GM21576 (cell line): ENCODE measurements around the gene DECR2.
"Not testable (repeated sequence)": the region's sequence is repeated elsewhere in the genome, so short reads cannot be mapped to it uniquely, and the experiment has no call there.

ENCODE experiments used
- ATAC-seq: cut with Tn5 transposase; IDR thresholded peaks from one replicate; pipeline ENCODE4 v1.9.1; 2021; ENCODE audit warnings: mild to moderate bottlenecking, moderate library complexity; ENCODE audit not compliant: unreplicated experiment

DECR2 gene

DNA sequence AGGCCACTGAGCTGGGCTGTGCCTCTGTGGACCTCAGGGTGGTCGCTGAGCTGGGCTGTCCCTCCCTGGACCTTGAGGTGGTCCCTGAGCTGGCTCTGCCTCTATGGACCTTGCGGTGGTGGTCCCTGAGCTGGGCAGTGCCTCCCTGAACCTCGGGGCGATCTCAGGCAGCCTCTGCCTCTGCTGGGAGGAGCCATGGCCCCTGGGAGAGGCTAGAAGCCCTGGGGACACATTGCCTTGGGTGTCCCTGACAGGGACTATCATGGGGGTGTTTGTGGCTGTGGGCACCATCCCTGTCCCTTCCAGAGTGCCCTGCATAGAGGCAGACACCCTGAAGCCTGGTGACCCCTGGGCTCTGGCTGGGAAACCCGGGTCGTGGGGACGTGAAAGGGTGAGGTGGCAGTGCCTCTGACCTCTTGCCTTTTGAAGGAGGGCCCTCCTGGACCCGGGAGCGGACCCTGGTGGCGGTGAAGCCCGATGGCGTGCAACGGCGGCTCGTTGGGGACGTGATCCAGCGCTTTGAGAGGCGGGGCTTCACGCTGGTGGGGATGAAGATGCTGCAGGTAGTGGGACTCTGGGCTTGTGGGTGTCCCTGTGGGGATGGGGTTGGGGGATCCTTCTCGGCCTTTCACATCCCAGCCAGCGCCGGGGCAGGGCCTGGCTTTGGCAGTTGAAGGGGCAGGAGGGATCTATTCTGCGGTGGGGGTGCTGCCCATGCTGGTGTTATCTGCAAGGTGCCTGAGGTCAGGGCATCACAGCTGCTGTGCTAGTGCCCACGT is 2.9 kb upstream of the DECR2 start:
- ATAC-seq, result no peak

DNA sequence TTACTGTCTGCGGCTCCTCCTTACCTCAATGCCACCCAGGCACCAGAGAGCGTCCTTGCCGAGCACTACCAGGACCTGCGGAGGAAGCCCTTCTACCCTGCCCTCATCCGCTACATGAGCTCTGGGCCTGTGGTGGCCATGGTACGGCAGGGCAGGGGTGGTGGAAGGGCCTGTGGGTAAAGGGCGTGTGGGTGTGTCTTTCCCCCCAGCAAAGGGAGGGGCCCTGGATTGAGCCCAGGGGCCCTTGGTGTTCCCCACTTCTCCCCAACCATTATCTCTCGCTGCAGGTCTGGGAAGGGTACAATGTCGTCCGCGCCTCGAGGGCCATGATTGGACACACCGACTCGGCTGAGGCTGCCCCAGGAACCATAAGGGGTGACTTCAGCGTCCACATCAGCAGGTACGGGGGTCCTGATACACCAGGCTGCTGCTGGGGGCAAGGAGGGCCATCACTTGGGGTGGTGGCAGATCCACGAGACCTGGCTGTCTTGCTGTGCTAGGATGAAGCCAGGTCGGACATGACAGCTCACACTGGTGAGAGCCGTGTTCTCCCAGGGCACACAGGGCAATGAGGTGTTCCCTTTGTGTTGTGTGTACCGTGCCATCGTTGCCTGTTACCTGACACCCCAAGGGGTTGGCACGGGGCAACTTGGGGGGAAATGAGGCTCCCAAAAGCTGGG is 2.2 kb upstream of the DECR2 start:
- ATAC-seq, result no peak

DNA sequence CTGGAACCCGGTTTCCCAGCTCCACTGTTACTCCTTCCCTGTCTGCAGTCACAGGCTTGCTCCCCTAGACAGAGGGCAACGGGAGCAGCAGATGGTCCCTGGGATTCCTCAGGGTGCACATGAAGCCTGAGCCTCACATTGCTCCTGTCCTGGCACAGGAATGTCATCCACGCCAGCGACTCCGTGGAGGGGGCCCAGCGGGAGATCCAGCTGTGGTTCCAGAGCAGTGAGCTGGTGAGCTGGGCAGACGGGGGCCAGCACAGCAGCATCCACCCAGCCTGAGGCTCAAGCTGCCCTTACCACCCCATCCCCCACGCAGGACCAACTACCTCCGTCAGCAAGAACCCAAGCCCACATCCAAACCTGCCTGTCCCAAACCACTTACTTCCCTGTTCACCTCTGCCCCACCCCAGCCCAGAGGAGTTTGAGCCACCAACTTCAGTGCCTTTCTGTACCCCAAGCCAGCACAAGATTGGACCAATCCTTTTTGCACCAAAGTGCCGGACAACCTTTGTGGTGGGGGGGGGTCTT is 1.6 kb upstream of the DECR2 start:
- no peak for ATAC-seq

DNA sequence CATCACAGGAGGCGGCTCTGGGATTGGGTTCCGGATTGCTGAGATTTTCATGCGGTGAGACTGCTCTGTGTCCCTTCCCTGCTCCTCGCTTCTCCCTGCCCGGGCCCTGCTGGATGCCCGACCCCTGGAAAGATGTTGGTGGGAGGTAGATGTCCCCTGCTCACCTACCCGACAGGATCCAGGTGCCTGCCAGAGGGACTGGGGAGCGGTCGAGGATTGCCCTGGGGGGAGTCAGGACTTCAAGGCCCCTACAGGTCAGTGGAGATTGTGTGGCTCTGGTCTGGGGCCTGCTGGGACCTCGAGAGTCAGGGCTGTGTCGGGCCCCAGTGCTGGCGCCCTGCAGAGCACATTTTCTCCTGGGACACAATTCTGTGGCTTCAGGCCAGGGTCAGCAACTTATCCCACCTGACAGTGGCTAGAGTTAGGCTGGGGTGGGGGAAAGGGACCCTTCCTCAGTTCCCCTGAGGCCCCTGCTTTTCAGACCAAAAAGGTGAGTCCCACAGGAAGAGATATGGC is 3.3 kb downstream of the DECR2 start:
- ATAC-seq, result no peak

DNA sequence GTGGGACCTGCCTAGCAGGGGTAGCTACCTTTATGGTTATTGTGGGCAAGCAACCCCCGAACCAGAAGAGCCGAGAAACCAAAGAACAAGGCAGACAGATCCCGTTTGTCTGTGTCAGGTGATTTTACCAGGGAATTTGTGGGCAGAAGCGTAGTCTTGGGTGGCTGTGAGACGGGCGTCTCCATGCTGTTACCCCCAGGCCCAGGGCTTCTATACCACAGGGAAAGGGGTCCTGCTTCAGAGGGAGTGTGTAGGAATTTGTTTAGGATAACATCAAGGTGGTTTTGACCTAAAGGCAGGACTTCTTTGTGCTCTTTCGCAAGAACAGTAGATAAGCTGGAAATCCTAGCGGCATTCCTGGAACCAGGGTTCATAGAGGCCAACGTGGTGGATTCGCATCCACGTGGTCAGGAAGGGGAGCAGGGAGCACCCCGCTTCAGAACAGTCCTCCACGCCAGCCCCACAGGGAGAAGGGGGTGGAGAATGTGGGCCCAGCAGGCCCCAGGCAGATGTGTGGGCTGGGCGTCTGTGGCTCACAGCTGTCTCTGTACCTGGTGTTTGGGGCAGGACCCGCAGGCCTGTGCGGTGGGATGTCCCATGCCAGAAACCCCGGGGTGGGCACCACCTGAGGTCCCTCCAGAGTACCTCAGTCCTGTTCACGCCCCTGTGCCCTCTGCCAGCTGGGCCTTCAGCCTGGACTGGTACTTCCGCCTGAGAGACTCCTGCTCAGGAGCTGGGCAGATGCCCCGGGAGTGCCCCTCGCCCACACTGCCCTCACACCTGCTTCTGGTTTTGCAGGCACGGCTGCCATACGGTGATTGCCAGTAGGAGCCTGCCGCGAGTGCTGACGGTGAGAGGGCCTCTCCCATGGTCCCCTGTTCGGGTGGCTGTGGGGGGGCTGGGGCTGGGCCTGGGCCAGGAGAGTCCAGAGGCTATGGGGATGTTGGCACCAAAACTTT is 4.1 kb downstream of the DECR2 start:
- no peak for ATAC-seq

DNA sequence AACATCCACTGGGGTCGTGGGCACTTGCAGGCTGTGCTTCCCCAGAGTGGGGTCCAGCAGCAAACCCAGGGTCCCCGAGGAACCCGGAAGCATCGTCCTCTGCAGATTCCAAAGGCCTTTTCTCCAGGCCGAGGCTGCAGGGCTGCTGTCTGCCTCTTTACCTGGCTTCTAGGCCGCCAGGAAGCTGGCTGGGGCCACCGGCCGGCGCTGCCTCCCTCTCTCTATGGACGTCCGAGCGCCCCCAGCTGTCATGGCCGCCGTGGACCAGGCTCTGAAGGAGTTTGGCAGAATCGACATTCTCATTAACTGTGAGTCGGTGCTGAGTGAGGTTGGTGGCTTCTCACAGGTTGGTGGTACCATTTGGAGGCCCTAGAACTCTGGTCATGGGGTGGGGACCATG is 5.6 kb downstream of the DECR2 start:
- ATAC-seq, result no peak

DNA sequence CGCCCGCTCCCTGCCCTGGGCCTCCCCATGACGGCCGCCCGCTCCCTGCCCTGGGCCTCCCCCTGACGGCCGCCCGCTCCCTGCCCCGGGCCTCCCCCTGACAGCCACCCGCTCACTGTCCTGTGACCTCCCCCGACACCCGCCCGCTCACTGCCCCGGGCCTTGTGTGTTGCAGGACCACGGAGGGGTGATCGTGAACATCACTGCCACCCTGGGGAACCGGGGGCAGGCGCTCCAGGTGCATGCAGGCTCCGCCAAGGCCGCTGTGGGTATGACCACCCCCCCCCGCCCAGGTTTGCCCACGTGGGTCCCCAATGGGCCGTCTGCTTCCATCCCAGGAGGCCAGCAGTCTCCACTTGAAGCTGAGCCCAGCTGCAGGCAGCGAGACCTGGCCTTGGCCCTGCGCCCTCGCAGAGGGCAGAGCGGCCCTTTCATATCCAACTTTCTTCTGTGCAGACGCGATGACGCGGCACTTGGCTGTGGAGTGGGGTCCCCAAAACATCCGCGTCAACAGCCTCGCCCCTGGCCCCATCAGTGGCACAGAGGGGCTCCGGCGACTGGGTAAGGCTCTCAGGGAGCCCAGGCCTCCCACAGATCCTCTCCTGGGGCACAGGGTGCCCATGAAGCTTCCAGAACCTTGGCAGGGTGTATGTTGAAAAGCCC is 9.0 kb downstream of the DECR2 start:
- no peak for ATAC-seq

DNA sequence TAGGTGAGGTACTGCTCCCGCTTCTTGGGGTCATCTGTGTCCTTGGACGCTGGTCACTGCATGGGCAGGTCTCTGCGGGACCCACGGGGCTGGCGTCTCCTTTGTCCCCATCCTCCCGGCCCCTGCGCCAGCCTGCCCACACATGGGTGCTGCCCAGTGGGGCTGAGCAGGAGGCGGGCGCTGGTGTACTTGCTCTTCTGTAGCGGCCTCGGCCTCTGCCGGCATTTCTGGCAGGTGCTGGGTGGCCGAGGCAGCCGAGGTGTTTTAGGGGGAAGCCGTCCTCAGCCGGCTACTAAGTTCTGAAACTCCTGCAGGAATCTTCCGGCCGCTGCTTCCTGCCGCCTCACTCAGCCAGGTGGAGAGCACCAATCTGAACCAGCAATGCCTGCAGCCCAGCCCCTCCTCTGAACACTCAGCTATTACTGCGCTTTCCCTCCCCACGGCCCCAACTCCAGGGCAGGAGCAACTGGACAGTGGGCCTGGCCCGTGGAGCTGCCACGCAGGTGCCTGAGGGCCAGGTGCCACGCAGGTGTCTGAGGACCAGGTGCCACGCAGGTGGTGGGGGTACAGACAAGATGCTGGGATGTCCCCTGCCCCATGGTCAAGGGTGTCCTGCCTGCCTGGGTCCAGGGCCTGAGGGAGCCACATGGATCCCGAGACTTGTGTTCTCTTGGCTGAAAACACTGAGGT is 10.0 kb downstream of the DECR2 start:
- no peak for ATAC-seq

DNA sequence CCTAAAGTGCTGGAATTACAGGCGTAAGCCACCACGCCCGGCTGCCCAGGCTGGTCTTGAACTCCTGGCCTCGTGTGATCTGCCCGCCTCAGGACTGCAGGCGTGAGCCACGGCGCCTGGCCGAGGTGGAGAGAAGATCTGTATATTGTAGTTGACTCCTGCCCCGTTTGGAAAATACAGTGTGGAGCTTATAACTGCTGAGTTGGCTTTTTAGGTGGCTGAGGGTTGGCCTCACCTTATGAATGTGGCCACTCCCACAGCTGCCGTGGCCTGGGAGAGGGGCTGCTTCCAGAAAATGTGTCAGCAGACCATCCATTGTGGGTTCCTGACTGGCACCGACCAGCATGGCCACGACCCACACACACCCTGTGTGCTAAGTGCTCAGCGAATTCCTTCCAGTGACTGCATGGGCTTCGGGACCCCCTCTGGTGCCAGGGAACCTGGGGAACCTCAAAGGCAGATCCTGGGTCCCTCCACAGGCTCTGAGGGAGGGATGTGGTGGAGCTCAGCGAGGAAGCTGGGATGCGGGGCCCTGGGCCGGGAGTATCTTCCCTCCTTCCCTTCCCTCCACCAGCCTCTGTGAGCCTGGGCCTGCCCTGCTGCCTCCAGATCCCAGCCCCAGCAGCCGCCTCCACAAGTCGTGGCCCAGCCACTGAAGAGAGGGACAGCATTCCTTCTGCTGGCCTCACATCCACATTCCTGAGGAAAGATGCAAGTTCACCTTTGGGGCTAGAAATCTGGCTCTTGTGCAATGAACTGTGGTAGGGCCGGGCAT is 12.9 kb downstream of the DECR2 start:
- ATAC-seq, result no peak

DNA sequence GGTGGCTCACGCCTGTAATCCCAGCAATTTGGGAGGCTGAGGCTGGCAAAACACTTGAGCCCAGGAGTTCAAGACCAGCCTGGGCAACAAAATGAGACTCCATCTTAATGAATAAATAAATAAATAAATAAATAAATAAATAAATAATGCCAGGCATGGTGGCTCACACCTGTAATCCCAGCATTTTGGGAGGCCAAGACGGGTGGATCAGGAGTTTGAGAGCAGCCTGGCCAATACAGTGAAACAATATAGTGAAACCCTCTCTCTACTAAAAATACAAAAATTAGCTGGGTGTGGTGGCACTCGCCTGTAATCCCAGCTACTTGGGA is 13.4 kb downstream of the DECR2 start:
- not testable (repeated sequence) for ATAC-seq

DNA sequence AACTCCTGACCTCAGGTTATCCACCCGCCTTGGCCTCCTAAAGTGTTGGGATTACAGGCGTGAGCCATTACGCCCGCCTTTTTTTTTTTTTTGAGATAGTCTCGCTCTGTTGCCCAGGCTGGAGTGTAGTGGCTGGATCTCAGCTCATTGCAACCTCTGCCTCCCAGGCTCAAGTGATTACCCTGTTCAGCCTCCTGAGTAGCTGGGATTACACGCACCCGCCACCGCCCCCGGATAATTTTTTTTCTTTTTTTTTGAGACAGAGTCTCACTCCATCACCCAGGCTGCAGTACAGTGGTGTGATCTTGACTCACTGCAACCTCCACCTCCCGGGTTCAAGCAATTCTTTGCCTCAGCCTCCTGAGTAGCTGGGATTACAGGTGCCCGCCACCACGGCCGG is 20.5 kb downstream of the DECR2 start:
- not testable (repeated sequence) for ATAC-seq

DNA sequence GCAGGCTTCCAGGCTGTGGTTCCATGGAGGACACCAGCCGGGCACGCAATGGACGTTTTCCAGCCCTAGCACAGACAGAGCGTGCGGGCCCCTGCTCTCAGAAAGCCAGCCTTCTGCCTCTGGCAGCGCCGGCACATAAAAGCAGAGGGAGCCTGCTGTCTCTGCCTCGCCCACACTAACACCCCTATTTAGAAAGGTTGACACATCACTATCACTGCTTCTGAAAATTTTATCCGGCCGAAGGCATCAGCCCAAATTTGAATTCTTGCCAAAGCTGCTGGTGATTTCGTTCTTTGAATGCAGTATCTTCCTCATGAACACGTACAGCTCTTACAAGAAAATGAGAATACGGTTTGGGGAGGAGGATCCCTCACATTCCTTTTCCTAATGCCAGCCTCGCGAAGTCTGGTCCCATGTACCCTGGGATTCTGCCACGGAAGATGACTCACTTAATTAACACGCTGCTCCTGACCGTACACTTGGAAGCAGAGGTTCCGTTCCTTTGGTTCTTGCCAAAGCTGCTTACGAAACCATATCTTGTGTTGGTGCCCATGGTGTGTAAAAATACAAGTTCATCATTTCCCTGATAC is 22.4 kb downstream of the DECR2 start:
- ATAC-seq, result no peak

DNA sequence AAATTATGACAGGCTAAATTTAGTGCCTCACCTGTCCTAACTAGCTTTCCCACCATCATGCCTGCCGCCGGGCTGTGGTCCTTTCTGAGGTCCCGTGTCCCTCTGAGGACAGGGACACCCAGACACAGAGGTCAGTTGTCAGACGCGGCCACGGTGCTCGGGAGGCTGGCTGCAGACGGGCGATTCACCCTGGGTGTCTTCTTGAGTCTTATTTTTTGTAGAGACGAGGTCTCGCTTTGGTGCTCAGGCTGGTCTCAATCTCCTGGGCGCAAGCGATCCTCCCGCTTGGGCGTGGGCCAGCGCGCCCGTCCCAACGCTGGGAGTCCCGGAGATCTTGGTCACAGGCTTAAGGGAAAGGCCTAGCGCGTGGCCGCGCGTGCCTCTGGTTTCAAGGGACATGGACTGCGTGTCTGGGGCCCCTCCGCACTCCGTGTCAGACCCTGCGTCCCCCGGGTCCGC is 23.0 kb downstream of the DECR2 start:
- no peak for ATAC-seq

DNA sequence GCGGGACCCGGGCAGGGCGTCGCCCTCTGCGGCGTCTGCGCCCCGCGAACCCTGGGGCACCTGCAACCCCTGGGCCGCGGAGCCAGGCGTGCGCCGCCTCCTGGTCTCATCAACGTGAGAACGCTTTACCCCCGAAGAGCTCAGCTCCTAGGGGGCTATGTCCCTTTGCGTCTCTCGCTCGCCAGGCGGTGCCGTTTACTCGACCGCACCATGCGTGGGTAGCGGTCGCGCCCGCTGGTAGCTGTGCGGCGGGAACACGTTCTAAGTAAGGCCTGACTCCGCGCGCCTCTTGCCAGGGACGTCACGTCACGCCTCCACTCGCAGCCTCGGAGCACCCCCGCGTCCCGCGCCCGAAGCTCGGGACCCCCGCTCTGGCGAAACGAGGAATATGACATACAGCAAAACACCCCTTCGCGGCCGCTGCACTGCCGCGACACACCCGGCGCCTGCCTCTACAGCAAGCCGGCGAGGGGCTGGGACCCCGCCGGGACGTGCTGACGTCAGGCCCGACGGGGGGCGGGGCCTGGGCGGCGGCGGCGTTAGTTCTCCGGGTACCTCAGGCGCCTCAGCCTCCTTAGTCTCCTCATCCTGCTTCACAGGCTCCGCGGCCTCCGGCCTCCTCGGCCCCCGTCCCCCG is 23.5 kb downstream of the DECR2 start, which contains the start of gene RAB11FIP3:
RAB11FIP3 (plus strand) TSS at position 568 of the 637 bp plus-strand sequence. CDS start 358 bp downstream, outside the sequence.
- ATAC-seq, result peak; percentile 72

DNA sequence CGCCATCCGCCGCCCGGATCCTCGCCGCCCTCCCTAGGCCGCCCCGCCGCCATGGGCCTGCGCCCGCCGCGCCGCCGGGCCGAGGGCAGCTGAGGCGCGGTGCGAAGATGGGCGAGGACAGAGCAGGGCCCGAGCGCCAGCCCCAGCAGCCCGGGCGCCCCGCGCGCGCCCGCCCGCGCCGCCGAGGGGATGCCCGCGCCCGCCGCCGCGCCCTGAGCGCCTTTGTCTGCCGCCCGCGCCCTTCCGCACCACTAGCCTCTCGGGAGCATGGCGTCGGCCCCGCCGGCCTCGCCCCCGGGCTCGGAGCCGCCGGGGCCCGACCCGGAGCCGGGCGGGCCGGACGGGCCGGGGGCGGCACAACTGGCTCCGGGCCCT is 24.0 kb downstream of the DECR2 start:
- peak; percentile 36 for ATAC-seq

DNA sequence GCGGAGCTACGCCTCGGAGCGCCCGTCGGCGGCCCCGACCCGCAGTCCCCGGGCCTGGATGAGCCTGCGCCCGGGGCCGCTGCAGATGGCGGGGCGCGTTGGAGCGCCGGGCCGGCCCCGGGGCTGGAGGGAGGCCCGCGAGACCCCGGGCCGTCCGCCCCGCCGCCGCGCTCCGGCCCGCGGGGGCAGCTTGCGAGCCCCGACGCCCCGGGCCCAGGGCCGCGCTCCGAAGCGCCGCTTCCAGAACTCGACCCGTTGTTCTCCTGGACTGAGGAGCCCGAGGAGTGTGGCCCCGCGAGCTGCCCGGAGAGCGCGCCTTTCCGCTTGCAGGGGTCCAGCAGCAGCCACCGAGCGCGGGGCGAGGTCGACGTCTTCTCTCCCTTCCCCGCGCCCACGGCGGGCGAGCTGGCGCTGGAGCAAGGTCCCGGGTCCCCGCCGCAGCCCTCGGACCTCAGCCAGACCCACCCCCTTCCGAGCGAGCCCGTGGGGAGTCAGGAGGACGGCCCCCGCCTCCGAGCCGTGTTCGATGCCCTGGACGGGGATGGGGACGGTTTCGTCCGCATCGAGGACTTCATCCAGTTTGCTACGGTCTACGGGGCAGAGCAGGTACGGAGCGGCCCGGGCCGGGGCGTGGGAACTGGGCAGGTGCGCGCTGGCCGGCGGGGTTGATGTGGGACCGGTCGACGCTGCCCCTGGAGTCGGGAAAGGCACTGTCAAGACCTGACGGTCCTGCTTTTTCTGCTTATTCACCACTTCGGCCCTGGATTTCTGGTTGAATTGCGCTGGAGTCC is 24.6 kb downstream of the DECR2 start:
- no peak for ATAC-seq

DNA sequence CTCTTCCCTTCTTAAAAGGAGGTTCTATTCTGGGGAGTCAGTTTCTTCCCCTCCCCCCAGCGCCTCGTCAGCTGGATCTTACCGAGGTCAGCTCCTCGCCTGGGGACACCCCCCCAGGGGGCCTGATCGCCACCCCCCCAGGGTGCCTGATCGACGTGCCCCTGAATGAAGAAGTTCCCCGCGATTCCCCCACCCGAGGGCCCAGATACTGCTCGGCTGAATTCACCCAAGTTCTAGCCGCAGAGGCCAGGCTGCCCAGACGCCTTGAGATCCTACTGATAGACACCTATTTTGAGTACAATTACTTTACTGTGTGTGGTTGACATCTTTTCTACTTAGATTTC is 25.2 kb downstream of the DECR2 start:
- ATAC-seq, result no peak
